ENCODE measurements around the gene NCAPD3. TPM values are rescaled to one million over a fixed set of nuclear protein-coding genes. Genes with fewer than 3 reads are reported as not detected.
"Not testable (repeated sequence)": the region's sequence is repeated elsewhere in the genome, so short reads cannot be mapped to it uniquely, and the experiment has no call there.

NCAPD3 gene
- total RNA-seq = 20.4 TPM

- peak; percentile 98 for DNase-seq (ENCODE audit: low spot score)
These were observed at the start of gene NCAPD3, which contains the start of gene VPS26B for GRCh38 chr11:134223836-134224709. Gene NCAPD3 (minus strand): TSS chr11:134223967. CDS start chr11:134223926, 41 bp downstream. Gene VPS26B (plus strand): TSS chr11:134224671. CDS start chr11:134225123, 452 bp downstream.

- no peak for DNase-seq (ENCODE audit: low spot score)
These were observed 49.5 kb upstream of the NCAPD3 start for GRCh38 chr11:134273317-134273712.

GRCh38 chr11:134272381-134273316 lies 48.9 kb upstream of the NCAPD3 start:
- DNase-seq (ENCODE audit: low spot score) = no peak

- no peak for DNase-seq (ENCODE audit: low spot score)
These were observed 48.2 kb upstream of the NCAPD3 start for GRCh38 chr11:134271978-134272377.

GRCh38 chr11:134270250-134270714 lies 46.5 kb upstream of the NCAPD3 start:
- no peak for DNase-seq (ENCODE audit: low spot score)

GRCh38 chr11:134267966-134268365 lies 44.2 kb upstream of the NCAPD3 start:
- no peak for DNase-seq (ENCODE audit: low spot score)

- no peak for DNase-seq (ENCODE audit: low spot score)
These were observed 43.7 kb upstream of the NCAPD3 start for GRCh38 chr11:134267461-134267860.

GRCh38 chr11:134266841-134267251 lies 43.1 kb upstream of the NCAPD3 start:
- DNase-seq (ENCODE audit: low spot score) = no peak

- no peak for DNase-seq (ENCODE audit: low spot score)
These were observed 42.7 kb upstream of the NCAPD3 start for GRCh38 chr11:134266440-134266839.

- DNase-seq (ENCODE audit: low spot score) = no peak
These were observed 41.4 kb upstream of the NCAPD3 start for GRCh38 chr11:134264966-134265764.

GRCh38 chr11:134261626-134262488 lies 38.1 kb upstream of the NCAPD3 start:
- no peak for DNase-seq (ENCODE audit: low spot score)

- DNase-seq (ENCODE audit: low spot score) = no peak
These were observed 37.2 kb upstream of the NCAPD3 start for GRCh38 chr11:134260983-134261382.

- no peak for DNase-seq (ENCODE audit: low spot score)
These were observed 36.7 kb upstream of the NCAPD3 start for GRCh38 chr11:134260503-134260902.

- no peak for DNase-seq (ENCODE audit: low spot score)
These were observed 34.8 kb upstream of the NCAPD3 start for GRCh38 chr11:134258577-134258976.

GRCh38 chr11:134257101-134257500 lies 33.3 kb upstream of the NCAPD3 start:
- DNase-seq (ENCODE audit: low spot score) = no peak

- not testable (repeated sequence) for DNase-seq (ENCODE audit: low spot score)
These were observed 31.4 kb upstream of the NCAPD3 start for GRCh38 chr11:134255184-134255561.

- no peak for DNase-seq (ENCODE audit: low spot score)
These were observed 30.8 kb upstream of the NCAPD3 start for GRCh38 chr11:134254433-134255183.

- DNase-seq (ENCODE audit: low spot score) = peak; percentile 97
These were observed 29.6 kb upstream of the NCAPD3 start, which contains the start of the genes ACAD8 and THYN1 for GRCh38 chr11:134253188-134253993. Gene ACAD8 (plus strand): TSS chr11:134253568. CDS start chr11:134253601, 33 bp downstream. Gene THYN1 (minus strand): TSS chr11:134253352. CDS start chr11:134252882, 470 bp downstream.
